SK-N-SH (cell line): ENCODE measurements around the gene CFDP1. TPM values are rescaled to one million over a fixed set of nuclear protein-coding genes. Genes with fewer than 3 reads are reported as not detected.

ENCODE experiments used
- CTCF ChIA-PET: fragments of 300-600, 350-600 bp; formaldehyde crosslinking; extraction: SDS; loops from one replicate; lab custom pipeline; 2021; lab: Yijun Ruan, JAX
- POLR2A ChIA-PET: fragments of 350-600 bp; sonication (Branson Sonifier 250); formaldehyde crosslinking; extraction: SDS; loops from one replicate; lab custom pipeline; 2020; ENCODE audit warnings: antibody characterized with exemption, inconsistent platforms; lab: Yijun Ruan, JAX
- DNase-seq: peaks from one replicate; pipeline ENCODE4 v3.0.0; 2012
- H2AFZ ChIP-seq: fragments of 200-600 bp; sonication (generic); 2 replicates; pipeline ENCODE4 v1.8.1; 2016; ENCODE audit warnings: antibody characterized with exemption, mild to moderate bottlenecking, low read depth
- H3F3A ChIP-seq: fragments of 200-600 bp; sonication (generic); replicated peaks from 2 replicates; pipeline ENCODE3; 2016; ENCODE audit warnings: antibody characterized with exemption, mild to moderate bottlenecking; ENCODE audit not compliant: insufficient read depth
- H3K27ac ChIP-seq, 2 experiments: fragments of 200-500 bp in 1 of 2; fragments of 200-600 bp in 1 of 2; sonication (Bioruptor generic) in 1 of 2; sonication (generic), shearing (Covaris generic) in 1 of 2; 2 replicates each; pipeline versions ENCODE4 v1.5.1 to v1.6.1; 2014 to 2016; ENCODE audit warnings: low read depth in 2 of 2, inconsistent platforms in 1 of 2, low read length in 1 of 2, mild to moderate bottlenecking in 1 of 2, mixed read lengths in 1 of 2
- H3K27me3 ChIP-seq: fragments of 200-600 bp; sonication (generic), shearing (Covaris generic); 2 replicates; pipeline ENCODE4 v1.6.1; 2016; ENCODE audit warnings: mixed run types; ENCODE audit not compliant: insufficient read depth
- H3K36me3 ChIP-seq, 2 experiments: fragments of 200-500 bp in 1 of 2; fragments of 200-600 bp in 1 of 2; sonication (Bioruptor generic) in 1 of 2; sonication (generic) in 1 of 2; replicated peaks in 1 of 2; 2 replicates each; pipeline versions ENCODE3 to v1.5.1; 2014 to 2016; ENCODE audit warnings: low read length in 1 of 2, mild to moderate bottlenecking in 1 of 2; ENCODE audit not compliant: insufficient read depth in 2 of 2, control insufficient read depth in 1 of 2
- H3K4me1 ChIP-seq, 2 experiments: fragments of 200-500 bp in 1 of 2; fragments of 200-600 bp in 1 of 2; sonication (Bioruptor generic) in 1 of 2; sonication (generic), shearing (Covaris generic) in 1 of 2; 2 replicates each; pipeline versions ENCODE4 v1.5.1 to v1.6.1; 2014 to 2016; ENCODE audit warnings: low read depth in 1 of 2, low read length in 1 of 2, mixed run types in 1 of 2; ENCODE audit not compliant: insufficient read depth in 2 of 2, control insufficient read depth in 1 of 2
- H3K4me2 ChIP-seq: fragments of 200-600 bp; sonication (generic), shearing (Covaris generic); 2 replicates; pipeline ENCODE4 v1.6.1; 2017; ENCODE audit warnings: mixed run types
- H3K4me3 ChIP-seq, 2 experiments: fragments of 200-500 bp in 1 of 2; fragments of 200-600 bp in 1 of 2; sonication (Bioruptor generic) in 1 of 2; sonication (generic), shearing (Covaris generic) in 1 of 2; 2 replicates each; pipeline versions ENCODE4 v1.5.1 to v1.8.1; 2014 to 2016; ENCODE audit warnings: low read depth in 2 of 2, inconsistent platforms in 1 of 2, low read length in 1 of 2, mild to moderate bottlenecking in 1 of 2, mixed read lengths in 1 of 2, moderate library complexity in 1 of 2
- H3K79me2 ChIP-seq: fragments of 200-600 bp; sonication (generic); 2 replicates; pipeline ENCODE4 v1.8.1; 2017; ENCODE audit warnings: mild to moderate bottlenecking; ENCODE audit not compliant: insufficient read depth
- H3K9ac ChIP-seq: fragments of 200-600 bp; sonication (generic); 2 replicates; pipeline ENCODE4 v1.6.1; 2017; ENCODE audit warnings: mixed run types
- H3K9me2 ChIP-seq: fragments of 200-600 bp; sonication (generic); 2 replicates; pipeline ENCODE4 v1.6.1; 2017; ENCODE audit warnings: mixed run types
- H3K9me3 ChIP-seq: fragments of 200-600 bp; sonication (generic); 2 replicates; pipeline ENCODE4 v1.6.1; 2017; ENCODE audit warnings: mixed run types, mild to moderate bottlenecking, moderate library complexity
- H4K20me1 ChIP-seq: fragments of 200-600 bp; sonication (generic); 2 replicates; pipeline ENCODE4 v1.6.1; 2017; ENCODE audit warnings: mild to moderate bottlenecking, mixed run types; ENCODE audit not compliant: insufficient read depth
- ELF1 ChIP-seq: IDR thresholded peaks from 2 replicates; pipeline ENCODE4 v1.4.0; 2012
- FOXJ3 ChIP-seq: sonication (generic); formaldehyde crosslinking; IDR thresholded peaks from 2 replicates; pipeline ENCODE4 v1.5.1; 2020; ENCODE audit warnings: mild to moderate bottlenecking, missing genetic modification reagents
- FOXM1 ChIP-seq: IDR thresholded peaks from 2 replicates; pipeline ENCODE4 v1.4.0; 2012; ENCODE audit warnings: low read depth, mild to moderate bottlenecking
- GABPA ChIP-seq: IDR thresholded peaks from 2 replicates; pipeline ENCODE4 v1.4.0; 2012; ENCODE audit warnings: low read depth, mild to moderate bottlenecking
- GATA2 ChIP-seq: sonication (generic); formaldehyde crosslinking; IDR thresholded peaks from 2 replicates; pipeline ENCODE4 v1.5.0; 2020; ENCODE audit warnings: mild to moderate bottlenecking, missing genetic modification reagents
- JUND ChIP-seq: IDR thresholded peaks from 2 replicates; pipeline ENCODE4 v1.4.0; 2012
- MEF2A ChIP-seq: IDR thresholded peaks from 2 replicates; pipeline ENCODE4 v1.4.0; 2012; ENCODE audit warnings: low read depth, borderline replicate concordance
- MXI1 ChIP-seq: IDR thresholded peaks from 2 replicates; pipeline ENCODE4 v1.6.1; 2012; ENCODE audit warnings: mild to moderate bottlenecking, low read depth, low read length, improper control_type of control experiment
- NFIC ChIP-seq: IDR thresholded peaks from 2 replicates; pipeline ENCODE4 v1.4.0; 2012; ENCODE audit warnings: borderline replicate concordance
- POLR2AphosphoS5 ChIP-seq: IDR thresholded peaks from 2 replicates; pipeline ENCODE4 v1.6.1; 2012; ENCODE audit warnings: low read depth, low read length
- RCOR1 ChIP-seq: fragments of 150-350 bp; IDR thresholded peaks from 2 replicates; pipeline ENCODE4 v1.6.1; 2017; ENCODE audit warnings: antibody characterized with exemption, low read length
- RFX5 ChIP-seq: IDR thresholded peaks from 2 replicates; pipeline ENCODE4 v1.6.1; 2012; ENCODE audit warnings: mild to moderate bottlenecking, improper control_type of control experiment, low read length
- RXRA ChIP-seq: IDR thresholded peaks from 2 replicates; pipeline ENCODE4 v1.4.0; 2012; ENCODE audit warnings: low read depth, mild to moderate bottlenecking, borderline replicate concordance
- SIN3A ChIP-seq: IDR thresholded peaks from 2 replicates; pipeline ENCODE4 v1.6.1; 2012; ENCODE audit warnings: low read depth, mild to moderate bottlenecking, low read length, moderate library complexity, borderline replicate concordance
- TCF12 ChIP-seq: IDR thresholded peaks from 2 replicates; pipeline ENCODE4 v1.4.0; 2012
- TEAD4 ChIP-seq: IDR thresholded peaks from 2 replicates; pipeline ENCODE4 v1.4.0; 2012; ENCODE audit warnings: mild to moderate bottlenecking, borderline replicate concordance; ENCODE audit not compliant: insufficient read depth
- WGBS: methylation state at CpG from one replicate; pipeline ENCODE4 v1.1.6; 2017; ENCODE audit warnings: low lambda C conversion rate; 5-methylcytosine and 5-hydroxymethylcytosine counted together
- polyA plus RNA-seq, 3 experiments: library from polyadenylated mRNA; depleted of rRNA; stranded (reverse); fragments of >200 nt; gene quantifications; 2 replicates each; pipeline ENCODE4 v1.2.3, GENCODE V29; 2012
- TF ChIP-seq, protein P1 (sequence below): IDR thresholded peaks from 2 replicates; pipeline ENCODE4; 2012
- TF ChIP-seq, protein P2 (sequence below): IDR thresholded peaks from 2 replicates; pipeline ENCODE4 v1.4.0; 2012; ENCODE audit warnings: low read depth, borderline replicate concordance
- TF ChIP-seq, protein P3 (sequence below): IDR thresholded peaks from 2 replicates; pipeline ENCODE4 v1.6.1; 2012; ENCODE audit warnings: mild to moderate bottlenecking, low read depth, low read length, moderate library complexity
- TF ChIP-seq, protein P4 (sequence below): fragments of 150-350 bp; IDR thresholded peaks from 2 replicates; pipeline ENCODE4 v1.6.1; 2016; ENCODE audit warnings: mild to moderate bottlenecking, low read depth, low read length
- TF ChIP-seq, protein P5 (sequence below): IDR thresholded peaks from 2 replicates; pipeline ENCODE4 v1.4.0; 2012; ENCODE audit warnings: low read depth, borderline replicate concordance

The CFDP1 gene
- polyA plus RNA-seq, 1 of the 3 experiments (the other 2 are of a cell fraction), result 46.0 TPM

DNA sequence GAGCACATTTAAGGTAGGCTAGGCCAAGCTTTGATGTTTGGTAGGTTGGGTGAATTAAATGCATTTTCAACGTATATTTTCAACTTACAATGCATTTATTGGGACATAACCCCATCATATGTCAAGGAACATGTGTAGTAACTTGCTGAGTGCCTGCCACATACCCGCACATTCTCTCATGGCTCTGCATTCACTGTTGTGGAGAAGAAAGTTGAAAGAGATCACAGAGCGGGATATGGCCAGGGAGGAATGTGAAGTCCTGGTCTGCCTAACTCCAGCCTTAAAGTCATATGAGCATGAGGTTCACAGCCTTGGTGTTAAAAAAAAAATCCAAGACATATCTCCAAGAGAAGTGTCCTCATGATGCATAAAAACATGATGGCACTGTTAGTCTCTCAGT lies 79.1 kb downstream of the CFDP1 start:
- Histone ChIP-seq H3K36me3 (peaks cover 0 to 5% of the 10 kb centered on the region in 2 experiments), H2AFZ (no peak overlapping the region), H3K27me3 (no peaks in the 10 kb centered on the region), H3K9me3 (no peaks in the 10 kb centered on the region), H3K27ac (no peak overlapping the region), H3K79me2 (peaks cover 6% of the 10 kb centered on the region; the same call in 1 of the 2 replicates), H3F3A (peaks cover 34% of the 10 kb centered on the region), H3K4me2 (no peak overlapping the region), H3K9ac (no peak overlapping the region), H3K9me2 (no peaks in the 10 kb centered on the region), H3K4me1 (peaks cover 0 to 9% of the 10 kb centered on the region in 2 experiments; a peak in 2 of 4 replicates), H4K20me1 (no peaks in the 10 kb centered on the region), H3K4me3 (no peak overlapping the region)
- no peak for TF ChIP-seq TCF12
- no peak for TF ChIP-seq RXRA
- TF ChIP-seq ELF1, result no peak
- ChIA-PET POLR2A (no interaction called here), CTCF (no interaction called here)
- no peak for DNase-seq
- 91% methylated on average over 3 of the region's 3 CpGs for WGBS

DNA sequence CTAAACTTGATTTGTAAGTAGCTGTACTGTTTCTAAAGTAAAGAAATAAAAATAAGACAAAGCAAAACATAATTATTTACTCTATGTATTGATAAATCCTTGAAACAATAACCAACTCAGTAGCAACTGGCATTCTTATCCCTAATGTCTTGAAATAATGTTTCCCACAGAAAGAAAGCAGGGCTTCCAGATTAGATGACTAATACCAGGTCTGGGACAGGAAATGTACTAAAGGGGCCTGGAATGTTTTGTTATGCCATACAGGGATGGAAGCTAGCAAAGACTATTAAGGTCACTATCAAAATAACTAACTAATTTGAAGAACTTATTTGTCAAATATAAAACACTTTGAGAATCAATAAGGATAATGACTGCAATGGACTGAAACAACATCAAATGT lies 82.1 kb downstream of the CFDP1 start:
- DNase-seq, result peak; percentile 27
- no peak overlapping the region for H2AFZ ChIP-seq
- no peaks in the 10 kb centered on the region for H3K27me3 ChIP-seq
- H3K4me2 ChIP-seq, result peak overlapping the region; percentile 30; the same call in 1 of the 2 replicates
- peaks cover 0 to 9% of the 10 kb centered on the region in 2 experiments; a peak in 2 of 4 replicates for H3K4me1 ChIP-seq
- H3K9me2 ChIP-seq, result no peaks in the 10 kb centered on the region
- H4K20me1 ChIP-seq, result no peaks in the 10 kb centered on the region
- no peaks in the 10 kb centered on the region for H3K9me3 ChIP-seq
- peaks cover 28% of the 10 kb centered on the region for H3F3A ChIP-seq
- H3K36me3 ChIP-seq, result peaks cover 0 to 5% of the 10 kb centered on the region in 2 experiments
- H3K27ac ChIP-seq, result peak overlapping the region; percentile 75 to 97
- no peak overlapping the region for H3K4me3 ChIP-seq
- ChIA-PET CTCF (interaction anchor here (1.3 kb wide), 1 partner anchor 34 kb away, joined by 4 read pairs; no protein-coding TSS in a partner anchor), POLR2A (no interaction called here)
- peaks cover 15% of the 10 kb centered on the region; the same call in 1 of the 2 replicates for H3K79me2 ChIP-seq
- H3K9ac ChIP-seq, result peak overlapping the region; percentile 60
- TF ChIP-seq RXRA (peak; percentile 57; the same call in 1 of the 2 replicates), FOXJ3 (CRISPR knock-in tag) (no peak), MXI1 (no peak), RFX5 (no peak), SIN3A (no peak), GATA2 (CRISPR knock-in tag) (no peak), TEAD4 (peak; percentile 69; the same call in 1 of the 2 replicates), ELF1 (no peak; the same call in 1 of the 2 replicates), JUND (peak; percentile 85), GABPA (no peak), RCOR1 (no peak), POLR2AphosphoS5 (peak; percentile 61; the same call in 1 of the 2 replicates), MEF2A (no peak), FOXM1 (no peak), NFIC (peak; percentile 59; the same call in 1 of the 2 replicates)
- TF ChIP-seq, protein P1, sequence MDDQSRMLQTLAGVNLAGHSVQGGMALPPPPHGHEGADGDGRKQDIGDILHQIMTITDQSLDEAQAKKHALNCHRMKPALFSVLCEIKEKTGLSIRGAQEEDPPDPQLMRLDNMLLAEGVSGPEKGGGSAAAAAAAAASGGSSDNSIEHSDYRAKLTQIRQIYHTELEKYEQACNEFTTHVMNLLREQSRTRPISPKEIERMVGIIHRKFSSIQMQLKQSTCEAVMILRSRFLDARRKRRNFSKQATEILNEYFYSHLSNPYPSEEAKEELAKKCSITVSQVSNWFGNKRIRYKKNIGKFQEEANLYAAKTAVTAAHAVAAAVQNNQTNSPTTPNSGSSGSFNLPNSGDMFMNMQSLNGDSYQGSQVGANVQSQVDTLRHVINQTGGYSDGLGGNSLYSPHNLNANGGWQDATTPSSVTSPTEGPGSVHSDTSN, result peak; percentile 73
- TF ChIP-seq, protein P2, sequence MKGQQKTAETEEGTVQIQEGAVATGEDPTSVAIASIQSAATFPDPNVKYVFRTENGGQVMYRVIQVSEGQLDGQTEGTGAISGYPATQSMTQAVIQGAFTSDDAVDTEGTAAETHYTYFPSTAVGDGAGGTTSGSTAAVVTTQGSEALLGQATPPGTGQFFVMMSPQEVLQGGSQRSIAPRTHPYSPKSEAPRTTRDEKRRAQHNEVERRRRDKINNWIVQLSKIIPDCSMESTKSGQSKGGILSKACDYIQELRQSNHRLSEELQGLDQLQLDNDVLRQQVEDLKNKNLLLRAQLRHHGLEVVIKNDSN, result no peak
- TF ChIP-seq, protein P3, sequence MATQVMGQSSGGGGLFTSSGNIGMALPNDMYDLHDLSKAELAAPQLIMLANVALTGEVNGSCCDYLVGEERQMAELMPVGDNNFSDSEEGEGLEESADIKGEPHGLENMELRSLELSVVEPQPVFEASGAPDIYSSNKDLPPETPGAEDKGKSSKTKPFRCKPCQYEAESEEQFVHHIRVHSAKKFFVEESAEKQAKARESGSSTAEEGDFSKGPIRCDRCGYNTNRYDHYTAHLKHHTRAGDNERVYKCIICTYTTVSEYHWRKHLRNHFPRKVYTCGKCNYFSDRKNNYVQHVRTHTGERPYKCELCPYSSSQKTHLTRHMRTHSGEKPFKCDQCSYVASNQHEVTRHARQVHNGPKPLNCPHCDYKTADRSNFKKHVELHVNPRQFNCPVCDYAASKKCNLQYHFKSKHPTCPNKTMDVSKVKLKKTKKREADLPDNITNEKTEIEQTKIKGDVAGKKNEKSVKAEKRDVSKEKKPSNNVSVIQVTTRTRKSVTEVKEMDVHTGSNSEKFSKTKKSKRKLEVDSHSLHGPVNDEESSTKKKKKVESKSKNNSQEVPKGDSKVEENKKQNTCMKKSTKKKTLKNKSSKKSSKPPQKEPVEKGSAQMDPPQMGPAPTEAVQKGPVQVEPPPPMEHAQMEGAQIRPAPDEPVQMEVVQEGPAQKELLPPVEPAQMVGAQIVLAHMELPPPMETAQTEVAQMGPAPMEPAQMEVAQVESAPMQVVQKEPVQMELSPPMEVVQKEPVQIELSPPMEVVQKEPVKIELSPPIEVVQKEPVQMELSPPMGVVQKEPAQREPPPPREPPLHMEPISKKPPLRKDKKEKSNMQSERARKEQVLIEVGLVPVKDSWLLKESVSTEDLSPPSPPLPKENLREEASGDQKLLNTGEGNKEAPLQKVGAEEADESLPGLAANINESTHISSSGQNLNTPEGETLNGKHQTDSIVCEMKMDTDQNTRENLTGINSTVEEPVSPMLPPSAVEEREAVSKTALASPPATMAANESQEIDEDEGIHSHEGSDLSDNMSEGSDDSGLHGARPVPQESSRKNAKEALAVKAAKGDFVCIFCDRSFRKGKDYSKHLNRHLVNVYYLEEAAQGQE, result no peak
- TF ChIP-seq, protein P4, sequence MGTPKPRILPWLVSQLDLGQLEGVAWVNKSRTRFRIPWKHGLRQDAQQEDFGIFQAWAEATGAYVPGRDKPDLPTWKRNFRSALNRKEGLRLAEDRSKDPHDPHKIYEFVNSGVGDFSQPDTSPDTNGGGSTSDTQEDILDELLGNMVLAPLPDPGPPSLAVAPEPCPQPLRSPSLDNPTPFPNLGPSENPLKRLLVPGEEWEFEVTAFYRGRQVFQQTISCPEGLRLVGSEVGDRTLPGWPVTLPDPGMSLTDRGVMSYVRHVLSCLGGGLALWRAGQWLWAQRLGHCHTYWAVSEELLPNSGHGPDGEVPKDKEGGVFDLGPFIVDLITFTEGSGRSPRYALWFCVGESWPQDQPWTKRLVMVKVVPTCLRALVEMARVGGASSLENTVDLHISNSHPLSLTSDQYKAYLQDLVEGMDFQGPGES, result no peak
- TF ChIP-seq, protein P5, sequence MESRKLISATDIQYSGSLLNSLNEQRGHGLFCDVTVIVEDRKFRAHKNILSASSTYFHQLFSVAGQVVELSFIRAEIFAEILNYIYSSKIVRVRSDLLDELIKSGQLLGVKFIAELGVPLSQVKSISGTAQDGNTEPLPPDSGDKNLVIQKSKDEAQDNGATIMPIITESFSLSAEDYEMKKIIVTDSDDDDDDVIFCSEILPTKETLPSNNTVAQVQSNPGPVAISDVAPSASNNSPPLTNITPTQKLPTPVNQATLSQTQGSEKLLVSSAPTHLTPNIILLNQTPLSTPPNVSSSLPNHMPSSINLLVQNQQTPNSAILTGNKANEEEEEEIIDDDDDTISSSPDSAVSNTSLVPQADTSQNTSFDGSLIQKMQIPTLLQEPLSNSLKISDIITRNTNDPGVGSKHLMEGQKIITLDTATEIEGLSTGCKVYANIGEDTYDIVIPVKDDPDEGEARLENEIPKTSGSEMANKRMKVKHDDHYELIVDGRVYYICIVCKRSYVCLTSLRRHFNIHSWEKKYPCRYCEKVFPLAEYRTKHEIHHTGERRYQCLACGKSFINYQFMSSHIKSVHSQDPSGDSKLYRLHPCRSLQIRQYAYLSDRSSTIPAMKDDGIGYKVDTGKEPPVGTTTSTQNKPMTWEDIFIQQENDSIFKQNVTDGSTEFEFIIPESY, result no peak
